HEK293 (cell line): Measurements from ENCODE around the gene BAIAP2L2.

Experiments
- CTCF ChIP-seq: fragments of 450-650 bp; formaldehyde crosslinking; IDR thresholded peaks from 2 replicates; pipeline ENCODE4 v1.5.1; 2016; ENCODE audit warnings: missing biosample characterization, missing genetic modification characterization
- INSM2 ChIP-seq: fragments of 450-650 bp; formaldehyde crosslinking; IDR thresholded peaks from 2 replicates; pipeline ENCODE4 v1.5.1; 2016; ENCODE audit warnings: missing biosample characterization, missing genetic modification characterization
- KLF1 ChIP-seq: fragments of 450-650 bp; formaldehyde crosslinking; IDR thresholded peaks from 2 replicates; pipeline ENCODE4 v1.5.1; 2016; ENCODE audit warnings: missing biosample characterization, missing genetic modification characterization
- OVOL3 ChIP-seq: fragments of 450-650 bp; formaldehyde crosslinking; IDR thresholded peaks from 2 replicates; pipeline ENCODE4 v1.5.1; 2016; ENCODE audit warnings: missing biosample characterization, missing genetic modification characterization
- ZNF174 ChIP-seq: fragments of 450-650 bp; formaldehyde crosslinking; IDR thresholded peaks from 2 replicates; pipeline ENCODE4 v1.5.0; 2017; ENCODE audit warnings: missing biosample characterization, mild to moderate bottlenecking, missing genetic modification characterization
- ZNF514 ChIP-seq: fragments of 450-650 bp; formaldehyde crosslinking; IDR thresholded peaks from 2 replicates; pipeline ENCODE4 v1.5.1; 2016; ENCODE audit warnings: missing biosample characterization, missing genetic modification characterization
- ZNF561 ChIP-seq: fragments of 450-650 bp; IDR thresholded peaks from 2 replicates; pipeline ENCODE4 v1.5.1; 2018; ENCODE audit warnings: missing biosample characterization, missing genetic modification characterization, borderline replicate concordance
- ZNF624 ChIP-seq: fragments of 450-650 bp; formaldehyde crosslinking; IDR thresholded peaks from 2 replicates; pipeline ENCODE4 v1.5.1; 2017; ENCODE audit warnings: missing biosample characterization, missing genetic modification characterization
- ZSCAN18 ChIP-seq: fragments of 450-650 bp; formaldehyde crosslinking; IDR thresholded peaks from 2 replicates; pipeline ENCODE4 v1.5.1; 2016; ENCODE audit warnings: missing biosample characterization, missing genetic modification characterization

GRCh38 chr22:38148245-38148644 is 37.8 kb upstream of the BAIAP2L2 start:
- TF ChIP-seq ZSCAN18 (no peak), INSM2 (tag by site-specific recombination) (no peak), CTCF (no peak), OVOL3 (tag by site-specific recombination) (no peak), ZNF514 (tag by site-specific recombination) (no peak), ZNF174 (tag by site-specific recombination) (no peak), ZNF561 (tag by site-specific recombination) (no peak), KLF1 (tag by site-specific recombination) (no peak), ZNF624 (no peak)
